Lower leg skin (tissue), 3 donors: Measurements from ENCODE around the gene ANKRD33.

Experiments
- CTCF ChIP-seq, 3 donors: fragments of 450-650 bp; IDR thresholded peaks; one replicate each; pipeline ENCODE4 v1.5.1; 2016; ENCODE audit warnings: antibody characterized with exemption in 3 of 3, mild to moderate bottlenecking in 3 of 3, moderate library complexity in 2 of 3
- POLR2A ChIP-seq, 2 donors: fragments of 450-650 bp; IDR thresholded peaks; one replicate each; pipeline ENCODE4 v1.6.1; 2016 to 2017; ENCODE audit warnings: antibody characterized with exemption in 2 of 2, mild to moderate bottlenecking in 1 of 2, moderate library complexity in 1 of 2

GRCh38 chr12:51845482-51845881, 42.4 kb upstream of the ANKRD33 start:
- TF ChIP-seq CTCF (IDR thresholded peaks at IDR 0.05) (no peak), POLR2A (IDR thresholded peaks at IDR 0.05) (no peak)
